Progenitor cell of endocrine pancreas (in vitro differentiated cells): ENCODE results near the gene ARL6IP5. TPM values are rescaled to one million over a fixed set of nuclear protein-coding genes. Genes with fewer than 3 reads are reported as not detected.

Experiments used
- DNase-seq: peaks from one replicate; pipeline ENCODE4 v3.0.0; 2021; ENCODE audit warnings: low spot score; ENCODE audit not compliant: unreplicated experiment
- H3K27ac Mint-ChIP-seq: 2 replicates; pipeline ENCODE4 v1.8.0; 2021; ENCODE audit warnings: mild to moderate bottlenecking, moderate library complexity, mixed read lengths
- H3K27me3 Mint-ChIP-seq: 2 replicates; pipeline ENCODE4 v1.8.0; 2021; ENCODE audit warnings: mixed read lengths
- H3K36me3 Mint-ChIP-seq: 2 replicates; pipeline ENCODE4 v1.8.0; 2022; ENCODE audit warnings: mixed read lengths; ENCODE audit not compliant: insufficient read depth
- H3K4me1 Mint-ChIP-seq: 2 replicates; pipeline ENCODE4 v1.8.0; 2021; ENCODE audit warnings: low read depth, mixed read lengths
- H3K4me3 Mint-ChIP-seq: 2 replicates; pipeline ENCODE4 v1.8.0; 2021; ENCODE audit warnings: low read depth, mild to moderate bottlenecking, moderate library complexity, mixed read lengths
- H3K9me3 Mint-ChIP-seq: 2 replicates; pipeline ENCODE4 v1.8.0; 2021; ENCODE audit warnings: low read depth, mixed read lengths
- total RNA-seq: library from RNA; stranded (reverse); gene quantifications from 2 replicates; pipeline ENCODE4 v1.2.1, GENCODE V29; 2021
- TF ChIP-seq, protein P1 (sequence below): fragments of 200-600 bp; sonication (generic); IDR thresholded peaks from one replicate; pipeline ENCODE4 v1.5.0; 2021; ENCODE audit warnings: antibody characterized with exemption, mild to moderate bottlenecking; ENCODE audit not compliant: unreplicated experiment

Gene ARL6IP5
- total RNA-seq, 1 donor from 2014 or later = 55.4 TPM

DNA sequence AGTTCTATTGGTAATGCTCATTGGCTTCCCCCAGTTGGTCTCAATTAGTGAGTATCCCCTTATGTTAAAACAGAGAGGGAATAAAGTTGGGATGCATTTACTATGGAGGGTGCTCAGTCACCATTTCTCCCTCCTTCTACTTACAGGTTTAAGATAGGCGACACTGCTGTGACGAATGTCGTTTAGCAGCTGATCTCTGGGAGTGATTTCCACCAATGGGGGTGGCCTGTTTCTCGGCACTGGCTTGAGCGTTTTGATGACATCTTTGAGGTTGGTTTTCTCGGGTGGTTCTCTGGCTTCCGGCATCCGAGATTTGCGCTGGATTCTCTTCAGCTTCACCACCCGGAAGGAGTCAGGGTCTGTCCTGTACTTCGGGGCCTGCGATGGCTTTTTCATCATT lies 33.8 kb downstream of the ARL6IP5 start:
- TF ChIP-seq, protein P1, sequence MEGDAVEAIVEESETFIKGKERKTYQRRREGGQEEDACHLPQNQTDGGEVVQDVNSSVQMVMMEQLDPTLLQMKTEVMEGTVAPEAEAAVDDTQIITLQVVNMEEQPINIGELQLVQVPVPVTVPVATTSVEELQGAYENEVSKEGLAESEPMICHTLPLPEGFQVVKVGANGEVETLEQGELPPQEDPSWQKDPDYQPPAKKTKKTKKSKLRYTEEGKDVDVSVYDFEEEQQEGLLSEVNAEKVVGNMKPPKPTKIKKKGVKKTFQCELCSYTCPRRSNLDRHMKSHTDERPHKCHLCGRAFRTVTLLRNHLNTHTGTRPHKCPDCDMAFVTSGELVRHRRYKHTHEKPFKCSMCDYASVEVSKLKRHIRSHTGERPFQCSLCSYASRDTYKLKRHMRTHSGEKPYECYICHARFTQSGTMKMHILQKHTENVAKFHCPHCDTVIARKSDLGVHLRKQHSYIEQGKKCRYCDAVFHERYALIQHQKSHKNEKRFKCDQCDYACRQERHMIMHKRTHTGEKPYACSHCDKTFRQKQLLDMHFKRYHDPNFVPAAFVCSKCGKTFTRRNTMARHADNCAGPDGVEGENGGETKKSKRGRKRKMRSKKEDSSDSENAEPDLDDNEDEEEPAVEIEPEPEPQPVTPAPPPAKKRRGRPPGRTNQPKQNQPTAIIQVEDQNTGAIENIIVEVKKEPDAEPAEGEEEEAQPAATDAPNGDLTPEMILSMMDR = no peak
- Mint-ChIP-seq H3K9me3 (no peaks in the 10 kb centered on the region), H3K27ac (peak overlapping the region; percentile 19), H3K27me3 (no peaks in the 10 kb centered on the region), H3K4me3 (no peak overlapping the region), H3K36me3 (no peaks in the 10 kb centered on the region), H3K4me1 (peaks cover 20% of the 10 kb centered on the region)
- no peak for DNase-seq

DNA sequence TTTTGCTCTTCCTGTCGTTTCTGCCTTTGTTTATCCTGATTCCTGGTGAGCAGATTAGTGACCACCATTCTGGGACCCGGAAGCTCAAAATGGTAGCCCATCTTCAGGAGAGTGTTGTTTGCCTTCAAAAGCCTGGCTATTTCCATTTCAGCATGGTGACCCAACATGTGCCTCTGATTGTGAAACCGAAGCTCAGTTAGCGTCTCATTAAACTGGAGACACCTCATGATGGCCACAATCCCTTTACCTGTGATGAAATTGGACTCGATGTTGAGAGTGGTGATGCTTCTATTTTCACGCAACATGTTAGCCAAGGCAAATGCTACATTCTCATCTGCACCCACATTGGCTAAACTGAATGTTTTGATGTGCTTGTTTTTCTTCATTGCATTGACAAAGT lies 34.4 kb downstream of the ARL6IP5 start:
- TF ChIP-seq, protein P1 = no peak
- Mint-ChIP-seq H3K36me3 (no peaks in the 10 kb centered on the region), H3K9me3 (no peaks in the 10 kb centered on the region), H3K4me1 (peaks cover 20% of the 10 kb centered on the region), H3K27me3 (no peaks in the 10 kb centered on the region), H3K27ac (no peak overlapping the region), H3K4me3 (no peak overlapping the region)
- no peak for DNase-seq

DNA sequence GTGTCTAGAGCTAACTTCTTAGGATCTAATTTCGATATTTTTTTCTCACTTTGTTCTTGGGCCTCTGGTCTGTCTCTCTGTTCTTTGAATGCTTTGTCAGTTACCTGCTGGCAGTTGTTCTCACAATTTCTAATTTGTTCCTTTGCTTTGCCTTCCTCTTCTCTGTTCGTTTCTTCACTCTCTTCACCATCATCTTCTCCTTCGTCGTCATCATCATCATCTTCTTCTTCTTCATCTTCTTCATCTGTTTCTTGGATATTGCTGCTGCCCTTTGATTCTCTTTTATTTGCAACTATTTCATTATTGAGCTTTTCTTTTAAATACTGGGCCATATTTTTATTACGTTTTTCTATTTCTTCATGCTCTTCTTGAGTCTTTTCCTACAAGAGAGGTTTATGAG lies 34.9 kb downstream of the ARL6IP5 start:
- Mint-ChIP-seq H3K9me3 (no peaks in the 10 kb centered on the region), H3K4me1 (peaks cover 20% of the 10 kb centered on the region), H3K4me3 (no peak overlapping the region), H3K27me3 (no peaks in the 10 kb centered on the region), H3K36me3 (no peaks in the 10 kb centered on the region), H3K27ac (no peak overlapping the region)
- TF ChIP-seq, protein P1 = no peak
- DNase-seq = no peak

DNA sequence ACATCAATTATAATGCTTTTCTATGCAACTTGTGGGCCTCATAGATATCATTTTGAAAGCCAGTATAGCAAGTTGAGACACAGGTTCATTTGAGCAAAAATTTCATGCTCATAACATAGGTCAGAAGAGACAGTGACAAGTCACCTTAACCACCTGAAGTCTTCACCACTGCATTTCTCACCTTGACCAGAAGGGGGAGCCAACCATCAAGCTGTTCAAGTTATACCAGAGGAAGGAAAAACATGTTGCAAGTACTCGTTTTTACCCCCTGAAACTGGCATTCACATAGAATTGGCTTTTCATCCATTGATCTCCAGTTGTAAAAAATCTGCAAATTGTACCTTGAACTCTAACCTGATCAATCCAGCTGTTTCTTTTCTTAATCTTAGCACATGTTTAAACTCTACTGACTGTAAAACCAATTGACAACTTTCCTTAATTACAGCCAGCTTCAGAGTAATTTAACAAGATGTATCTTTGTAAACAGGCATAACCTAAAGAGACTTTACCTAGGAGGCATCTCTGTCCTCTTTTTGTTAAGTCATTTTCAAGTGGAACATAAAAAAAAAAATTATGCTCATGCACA lies 36.2 kb downstream of the ARL6IP5 start:
- peak; percentile 71 for DNase-seq
- Mint-ChIP-seq H3K27ac (no peak overlapping the region), H3K27me3 (no peaks in the 10 kb centered on the region), H3K4me1 (peaks cover 20% of the 10 kb centered on the region), H3K9me3 (no peaks in the 10 kb centered on the region), H3K36me3 (no peaks in the 10 kb centered on the region), H3K4me3 (no peak overlapping the region)
- TF ChIP-seq, protein P1 = peak; percentile 96

DNA sequence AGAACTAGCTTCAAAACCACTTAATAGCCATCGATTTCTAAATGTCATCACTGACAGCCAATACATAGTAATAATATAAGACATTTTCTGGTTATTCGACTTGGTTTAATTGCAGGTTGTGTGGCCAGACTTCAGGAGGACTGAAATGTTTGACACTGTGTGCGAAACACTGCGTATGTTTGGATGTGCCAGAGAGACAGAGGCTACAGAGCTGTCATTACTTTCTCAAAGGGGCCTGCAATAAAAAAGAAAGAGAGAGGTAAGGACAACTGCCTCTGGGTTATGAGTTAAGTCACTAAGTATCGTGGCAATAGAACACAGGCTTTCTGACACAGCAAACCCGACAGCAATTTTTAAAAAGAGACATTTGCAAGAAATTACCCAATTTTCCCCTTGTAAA lies 36.8 kb downstream of the ARL6IP5 start:
- TF ChIP-seq, protein P1 = no peak
- Mint-ChIP-seq H3K27ac (no peak overlapping the region), H3K4me3 (no peak overlapping the region), H3K27me3 (no peaks in the 10 kb centered on the region), H3K36me3 (no peaks in the 10 kb centered on the region), H3K4me1 (peaks cover 17% of the 10 kb centered on the region), H3K9me3 (no peaks in the 10 kb centered on the region)
- DNase-seq = no peak
